CD4-positive, alpha-beta T cell treated with Interleukin-4 for 4 hours (primary cell): ENCODE data around the gene PNPLA2.

Experiments
- DNase-seq: peaks from one replicate; pipeline ENCODE4 v3.0.0-alpha.2; 2020

PNPLA2 gene

DNA sequence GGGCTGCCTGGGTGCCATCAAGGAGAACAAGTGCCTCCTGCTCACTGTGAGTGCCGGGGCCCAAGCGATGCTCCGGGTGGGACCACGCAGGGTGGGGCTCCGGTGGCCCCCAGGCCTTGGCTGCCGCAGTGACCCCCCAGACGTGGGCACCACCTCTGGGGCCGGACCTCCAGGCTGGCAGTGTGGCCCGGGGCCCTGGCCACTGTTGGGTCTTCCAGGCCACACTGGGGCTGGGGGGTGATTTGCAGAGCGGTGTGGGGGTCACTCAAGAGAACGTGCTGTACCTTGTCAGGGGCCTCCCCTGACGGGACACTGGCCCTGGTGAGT, 43.9 kb downstream of the PNPLA2 start:
- no peak for DNase-seq

DNA sequence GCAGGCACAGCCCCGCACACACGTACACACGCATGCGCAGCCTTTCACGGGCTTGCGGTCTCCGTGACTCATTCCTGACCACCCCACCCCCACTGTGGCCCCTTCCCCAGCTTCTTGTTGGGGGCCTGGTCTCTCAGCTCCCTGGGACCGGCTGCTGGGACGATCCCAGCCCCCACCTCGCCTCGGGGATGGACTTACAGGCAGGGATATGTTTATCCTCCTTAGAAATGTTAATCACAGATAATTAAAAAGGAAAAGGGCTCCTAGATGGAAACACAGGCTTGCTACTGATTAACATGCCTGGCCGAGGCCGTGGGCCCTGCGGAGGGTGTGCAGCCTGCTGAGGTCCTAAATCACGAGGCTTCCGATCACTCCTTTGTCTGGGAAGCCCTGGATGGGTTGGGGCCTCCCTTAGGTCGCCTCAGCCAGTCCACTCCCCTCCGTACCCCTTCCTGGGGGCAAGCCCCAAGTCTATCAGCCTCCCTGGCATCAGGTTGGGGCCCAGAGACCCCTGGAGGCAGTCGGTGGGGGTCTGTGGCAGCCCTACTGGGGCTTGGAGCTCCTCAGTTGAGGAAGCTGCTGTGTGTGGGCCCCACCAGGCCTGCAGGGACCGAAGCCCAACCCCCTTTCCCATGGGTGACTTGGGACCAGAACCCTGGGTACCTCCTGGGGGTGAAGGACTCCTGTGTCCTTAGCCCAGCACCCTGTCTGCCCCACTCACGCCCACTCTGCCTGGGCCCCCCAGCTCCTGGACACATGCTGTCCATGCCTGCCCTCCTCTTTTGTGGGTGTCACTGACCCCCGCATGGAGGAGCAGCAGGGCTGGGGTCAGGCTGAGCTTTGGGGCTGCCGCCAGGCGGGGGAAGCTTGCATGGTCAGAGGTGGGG, 44.6 kb downstream of the PNPLA2 start:
- DNase-seq, result no peak

DNA sequence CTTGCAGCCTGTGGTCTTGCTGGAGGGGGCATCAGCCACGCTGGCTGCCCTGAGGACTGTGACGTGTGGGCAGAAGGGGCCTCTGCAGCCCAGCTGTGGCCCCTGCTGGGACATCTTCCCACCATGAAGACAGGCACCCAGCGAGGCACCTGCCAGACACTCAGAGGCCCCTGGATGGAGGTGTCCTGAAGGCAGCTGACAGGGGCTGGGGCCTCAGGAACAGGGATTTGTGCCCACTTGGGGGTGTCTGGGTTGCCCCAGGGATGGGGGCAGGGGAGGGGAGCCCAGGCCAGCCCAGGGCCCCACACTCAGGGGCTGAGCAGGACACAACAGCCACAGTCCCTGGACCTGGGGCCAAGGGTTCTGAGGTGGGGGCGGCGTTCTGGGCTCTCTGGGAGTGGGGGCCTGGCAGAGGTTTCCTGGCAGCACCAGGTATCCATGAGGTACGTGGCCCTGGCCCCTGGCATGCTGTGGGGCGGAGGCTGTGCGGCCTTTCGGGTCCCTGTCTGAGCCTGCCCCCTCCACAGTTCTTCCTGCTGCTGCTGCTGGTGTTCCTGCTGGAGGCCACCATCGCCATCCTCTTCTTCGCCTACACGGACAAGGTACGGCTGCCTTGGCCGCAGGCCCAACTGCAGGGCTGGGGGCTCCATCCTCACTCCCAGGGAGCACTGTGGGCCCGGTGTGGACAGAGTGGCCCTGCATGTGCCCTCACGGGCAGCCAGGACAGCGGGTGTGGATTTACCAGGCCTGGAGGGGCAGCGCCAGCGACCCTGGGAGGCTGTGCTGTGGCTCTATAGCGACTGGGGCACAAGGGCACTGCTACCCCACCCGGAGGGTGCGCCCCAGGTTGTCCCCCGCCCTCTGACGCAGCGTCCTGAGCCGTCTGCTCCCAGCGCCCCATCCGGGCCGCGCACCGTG, 45.5 kb downstream of the PNPLA2 start:
- DNase-seq, result no peak

DNA sequence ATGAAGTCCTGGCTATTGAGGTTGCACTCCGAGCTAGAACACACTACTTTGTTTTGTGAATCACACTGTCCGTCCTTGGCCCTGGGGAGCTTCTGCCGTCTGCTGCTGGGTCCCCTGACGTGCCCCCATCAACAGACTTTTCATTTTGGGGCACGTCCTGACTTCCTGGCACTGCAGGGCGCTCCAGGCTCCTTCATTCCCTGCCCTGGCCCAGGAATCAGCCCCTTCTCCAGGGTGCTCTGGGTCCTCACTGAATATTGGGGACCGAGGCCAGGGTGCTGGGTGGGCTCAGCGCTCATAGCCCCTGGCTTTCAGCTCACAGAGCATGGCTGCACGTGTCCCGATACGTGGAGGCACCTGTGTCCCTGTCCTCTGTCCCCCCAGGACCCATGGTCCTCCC, 46.2 kb downstream of the PNPLA2 start:
- DNase-seq, result no peak

DNA sequence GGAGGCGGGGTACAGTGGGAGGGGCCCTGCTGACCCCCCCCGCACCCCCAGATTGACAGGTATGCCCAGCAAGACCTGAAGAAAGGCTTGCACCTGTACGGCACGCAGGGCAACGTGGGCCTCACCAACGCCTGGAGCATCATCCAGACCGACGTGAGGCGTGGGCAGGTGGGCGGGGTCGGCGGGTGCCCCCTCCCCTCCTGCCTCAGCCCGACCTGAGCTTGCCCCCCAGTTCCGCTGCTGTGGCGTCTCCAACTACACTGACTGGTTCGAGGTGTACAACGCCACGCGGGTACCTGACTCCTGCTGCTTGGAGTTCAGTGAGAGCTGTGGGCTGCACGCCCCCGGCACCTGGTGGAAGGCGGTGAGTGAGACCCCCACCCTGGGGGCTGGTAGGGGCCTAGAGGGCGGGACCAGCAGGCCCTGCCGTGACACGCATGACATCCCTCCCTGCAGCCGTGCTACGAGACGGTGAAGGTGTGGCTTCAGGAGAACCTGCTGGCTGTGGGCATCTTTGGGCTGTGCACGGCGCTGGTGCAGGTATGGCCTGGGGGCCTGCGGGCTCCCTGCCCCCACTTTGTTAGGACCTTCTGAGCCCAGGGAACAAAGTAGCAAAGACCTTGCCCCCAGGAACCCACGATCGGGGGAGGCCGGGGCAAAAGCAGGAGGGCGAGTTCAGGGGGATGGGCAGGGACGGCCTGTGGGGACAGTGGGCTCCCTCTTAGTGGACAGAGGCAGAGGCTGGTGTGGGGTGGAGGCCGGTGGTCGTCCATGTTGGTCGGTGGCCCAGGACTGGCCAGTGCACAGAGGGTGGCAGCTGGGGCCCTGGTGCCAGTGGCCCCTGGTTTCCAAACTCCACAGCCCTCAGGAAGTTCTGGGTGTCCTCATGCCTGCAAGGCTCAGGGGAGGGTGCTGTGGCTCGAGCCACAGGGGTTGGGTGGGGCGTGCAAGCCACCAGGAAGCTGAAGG, 47.0 kb downstream of the PNPLA2 start:
- DNase-seq, result no peak

DNA sequence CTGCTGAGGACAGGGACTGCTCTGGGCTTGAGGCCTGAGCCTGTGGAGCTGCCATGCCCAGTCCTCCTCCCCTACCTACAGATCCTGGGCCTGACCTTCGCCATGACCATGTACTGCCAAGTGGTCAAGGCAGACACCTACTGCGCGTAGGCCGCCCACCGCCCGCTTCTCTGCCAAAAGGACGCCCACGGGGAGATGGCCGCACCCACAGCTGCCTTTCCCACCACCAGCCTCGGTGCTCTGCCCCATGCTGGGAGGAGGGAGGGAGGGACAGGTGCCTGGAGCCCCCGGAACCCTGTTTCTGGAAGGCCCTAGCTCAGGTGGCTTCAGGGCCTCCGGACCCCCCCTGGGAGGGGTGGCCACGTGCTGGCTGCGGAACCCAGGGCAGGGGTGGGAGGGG, 47.8 kb downstream of the PNPLA2 start:
- DNase-seq, result no peak

DNA sequence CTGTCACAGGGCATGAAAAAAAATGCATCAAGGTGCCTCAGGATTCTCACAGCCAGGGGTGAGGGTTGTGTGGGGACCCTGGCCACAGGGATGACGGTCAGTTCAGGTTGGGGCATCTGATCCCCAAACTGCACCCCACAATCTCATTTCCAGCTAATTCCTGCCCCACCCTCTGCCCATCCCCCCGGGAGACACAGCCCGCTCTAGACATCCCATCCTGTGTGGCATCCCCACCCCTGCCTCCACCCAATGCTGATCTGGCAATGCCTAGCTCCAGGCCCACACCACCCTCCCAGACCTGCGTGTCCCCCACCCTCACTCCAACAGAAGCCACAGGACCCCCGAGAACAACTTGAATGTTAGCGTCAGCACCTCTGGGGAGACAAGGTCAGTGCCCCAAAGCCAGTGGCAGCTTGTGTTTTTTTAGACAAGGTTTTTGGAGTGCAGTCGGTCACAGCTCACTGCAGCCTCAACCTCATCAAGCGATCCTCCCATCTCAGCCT, 49.2 kb downstream of the PNPLA2 start:
- DNase-seq, result no peak

DNA sequence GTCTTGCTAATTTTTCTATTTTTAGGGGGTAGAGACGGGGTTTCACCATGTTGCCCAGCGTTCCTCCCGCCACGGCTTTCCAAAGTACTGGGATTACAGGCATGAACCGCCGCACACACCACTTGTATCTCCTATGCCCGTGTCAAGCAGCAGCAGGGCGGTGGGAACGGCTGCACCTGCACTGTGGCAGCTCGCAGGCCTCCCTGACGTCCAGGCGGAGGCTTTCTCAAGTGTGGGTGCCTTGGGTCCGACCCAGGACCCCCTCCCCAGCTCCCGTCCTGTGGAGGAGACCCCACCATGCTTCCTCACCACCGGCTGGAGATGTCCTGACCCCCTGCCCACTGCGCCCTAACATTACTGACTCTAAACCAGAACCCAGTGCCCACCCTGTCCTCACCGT, 49.7 kb downstream of the PNPLA2 start:
- no peak for DNase-seq

DNA sequence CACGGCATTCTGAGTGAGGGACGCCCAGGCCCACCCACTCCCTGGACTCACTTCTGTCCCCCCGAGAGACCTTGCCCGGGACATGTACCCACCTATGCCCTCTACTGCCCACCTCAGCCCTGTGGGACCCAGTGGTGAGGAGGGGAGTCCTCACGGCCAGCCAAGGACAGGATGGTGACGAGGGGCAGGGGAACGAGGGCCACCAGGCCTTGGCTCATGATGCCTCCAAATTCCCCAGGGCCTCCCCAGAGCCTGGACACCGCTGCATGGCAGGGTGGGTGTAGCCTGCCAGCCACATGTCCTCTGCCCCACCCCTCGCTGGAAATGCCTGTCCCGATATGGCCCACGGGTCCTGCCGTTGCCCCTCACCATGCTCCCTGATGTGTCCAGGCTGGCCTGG, 50.1 kb downstream of the PNPLA2 start:
- DNase-seq, result no peak

DNA sequence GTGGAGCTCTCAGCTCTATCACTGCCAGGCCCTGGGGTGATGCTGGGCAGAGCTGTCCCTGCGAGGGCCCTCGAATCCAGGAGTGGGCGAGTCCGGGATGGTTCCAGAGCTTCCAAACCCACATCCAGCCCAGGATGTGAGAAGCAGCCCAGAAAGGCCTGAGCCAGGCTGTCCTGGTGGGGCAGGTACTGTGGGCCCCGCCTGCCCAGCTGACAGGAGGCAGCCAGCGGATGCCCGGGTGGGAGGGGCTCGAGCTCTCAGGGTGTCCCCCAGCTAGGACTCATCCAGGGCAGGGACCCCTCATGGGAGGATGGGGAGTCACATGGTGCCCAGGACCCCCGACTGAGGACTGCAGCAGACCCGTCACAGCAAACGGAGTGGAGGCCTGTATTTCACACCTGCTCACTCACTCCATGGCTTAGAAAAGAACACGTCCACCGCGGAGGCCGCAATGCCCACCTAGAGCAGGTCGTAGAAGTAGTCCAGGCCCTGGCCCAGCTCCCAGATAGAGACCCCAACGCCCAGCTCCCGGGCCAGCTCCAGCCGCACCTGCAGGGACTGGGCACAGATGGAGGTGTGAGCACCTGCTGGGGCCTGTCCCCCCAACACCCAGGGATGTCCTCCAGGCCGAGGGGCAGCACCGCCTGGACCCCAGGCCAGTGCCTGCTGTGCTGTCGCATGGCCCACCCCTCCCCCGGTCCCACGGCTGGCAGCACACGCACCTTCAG, 50.8 kb downstream of the PNPLA2 start:
- DNase-seq, result no peak

DNA sequence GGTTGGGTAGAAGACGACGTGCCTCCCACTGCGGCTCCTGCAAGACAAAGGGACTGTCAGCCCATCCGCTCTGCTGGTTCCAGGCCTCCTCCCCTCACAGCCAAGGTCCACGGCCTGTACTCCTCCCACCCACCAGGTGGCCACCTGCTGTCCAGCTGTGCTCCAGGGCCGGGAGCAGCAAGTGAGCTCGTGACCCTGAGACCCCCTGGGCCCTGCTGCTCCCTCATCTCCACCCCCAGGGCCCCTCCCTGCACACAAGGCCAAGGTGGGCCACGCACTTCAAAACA, 51.4 kb downstream of the PNPLA2 start:
- DNase-seq, result no peak

DNA sequence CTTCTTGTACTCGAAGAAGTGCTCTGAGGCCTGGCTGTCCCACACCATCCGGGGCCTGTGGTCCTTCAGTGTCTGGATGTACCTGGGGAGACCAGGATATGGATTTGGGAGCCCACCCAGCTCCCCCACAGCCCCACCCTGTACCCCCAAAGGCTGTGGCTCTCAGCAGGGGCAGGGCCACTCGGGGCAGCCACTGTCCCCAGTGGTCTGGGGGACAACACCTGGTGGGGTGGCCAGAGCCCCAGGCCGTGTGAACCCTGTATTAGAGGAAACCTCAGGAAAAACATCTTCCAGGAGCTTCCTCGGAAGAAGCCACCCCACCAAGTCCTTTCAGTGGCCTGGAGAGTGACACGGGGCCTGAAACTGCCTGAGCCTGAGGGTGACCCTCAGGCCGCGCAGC, 51.7 kb downstream of the PNPLA2 start:
- DNase-seq, result no peak

DNA sequence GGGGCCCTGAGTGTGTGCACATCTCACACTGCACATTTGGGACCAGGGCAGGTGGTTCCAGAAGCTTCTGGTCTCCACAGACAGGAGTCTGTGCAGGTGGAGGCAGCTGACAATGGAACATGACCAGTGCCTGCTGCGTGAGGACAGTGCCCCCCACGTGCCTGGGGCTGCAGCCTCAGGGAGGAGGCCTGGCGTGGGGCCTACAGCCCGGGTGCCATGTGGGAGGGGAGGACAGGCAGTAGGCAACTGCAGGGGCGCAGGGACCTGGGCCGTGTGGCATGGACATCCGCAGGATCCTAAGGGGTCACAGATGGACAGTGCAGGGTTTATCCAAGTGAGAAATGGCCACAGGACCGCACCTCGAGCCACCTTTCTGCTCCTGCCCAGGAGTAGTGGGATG, 52.8 kb downstream of the PNPLA2 start:
- DNase-seq, result no peak

DNA sequence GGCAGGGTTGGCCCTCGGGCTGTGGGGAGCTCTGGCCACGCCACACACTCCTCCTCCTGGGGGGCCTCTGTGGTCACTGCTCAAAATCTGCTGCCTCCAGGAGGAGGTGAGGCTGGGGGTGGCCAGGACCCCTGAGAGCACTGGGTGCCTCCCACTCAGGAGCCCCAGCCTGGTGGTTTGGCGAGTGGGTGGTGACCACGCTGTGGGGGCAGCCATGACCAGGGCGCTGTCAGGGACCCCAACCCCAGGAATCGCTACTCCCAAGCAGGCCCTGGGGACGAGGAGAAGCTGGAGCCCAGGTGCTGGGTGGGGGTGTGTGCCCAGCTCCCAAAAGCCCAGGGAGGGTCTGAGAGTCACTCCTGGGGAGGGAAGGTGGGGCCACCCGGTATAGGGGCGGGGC, 54.1 kb downstream of the PNPLA2 start:
- no peak for DNase-seq

DNA sequence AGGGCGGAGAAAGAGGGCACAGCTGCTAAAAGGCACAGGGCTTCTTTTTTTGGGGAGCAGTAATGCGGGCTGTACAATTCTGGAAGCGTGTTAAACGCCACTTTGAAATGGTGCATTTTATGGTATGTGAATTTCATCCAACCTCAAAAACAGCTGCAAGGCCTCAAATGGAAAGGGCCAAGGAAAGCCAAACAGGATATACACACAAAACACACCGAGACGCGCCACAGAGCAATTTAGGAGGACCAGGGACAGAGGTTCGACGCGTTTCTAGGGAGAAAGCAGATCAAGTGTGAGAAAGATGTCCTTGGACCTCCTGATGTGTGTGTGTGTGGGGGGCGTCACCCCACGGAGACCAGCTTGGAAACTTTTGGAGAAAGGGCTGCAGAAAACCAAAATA, 55.0 kb downstream of the PNPLA2 start:
- no peak for DNase-seq
